ENCODE results near the gene TTLL10.
"Not testable (repeated sequence)": the region's sequence is repeated elsewhere in the genome, so short reads cannot be mapped to it uniquely, and the experiment has no call there.

TTLL10 gene

DNA sequence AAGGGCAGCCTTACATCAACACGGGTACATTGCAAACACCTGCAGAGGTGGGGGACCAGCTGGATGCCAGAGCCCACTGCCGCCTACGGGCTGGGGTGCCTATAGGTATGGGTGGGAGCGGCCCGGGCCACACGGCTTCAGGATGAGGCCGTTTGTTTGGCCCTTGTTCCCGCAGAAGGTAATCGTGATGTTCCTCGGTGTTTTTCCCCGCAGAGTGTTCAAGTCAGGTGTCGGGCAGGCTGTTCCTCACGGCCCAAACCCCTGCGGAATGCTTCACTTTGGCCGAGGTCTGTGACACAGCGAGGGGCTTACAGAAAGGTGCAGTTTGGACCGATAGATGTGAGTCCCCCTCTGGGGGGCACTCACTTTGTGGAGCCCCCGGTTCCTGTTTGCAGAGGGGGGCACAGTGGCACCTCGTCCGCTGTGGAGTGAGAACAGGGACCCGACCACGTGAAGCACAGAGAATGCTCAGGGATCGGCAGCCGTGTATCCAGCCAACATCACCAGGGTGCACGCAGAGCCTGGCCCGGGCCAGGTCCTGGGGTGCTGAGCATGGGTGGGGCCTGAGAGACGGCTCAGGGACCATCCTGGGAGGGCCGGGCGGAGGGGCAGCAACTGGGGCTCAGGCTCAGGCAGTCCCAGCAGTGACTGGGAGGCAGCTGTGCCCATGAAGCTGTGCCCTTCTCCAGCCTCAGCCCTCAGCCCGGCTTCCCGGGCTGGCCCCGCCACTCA lies 453 bp upstream of the TTLL10 start:
- DNase-seq = no peak

DNA sequence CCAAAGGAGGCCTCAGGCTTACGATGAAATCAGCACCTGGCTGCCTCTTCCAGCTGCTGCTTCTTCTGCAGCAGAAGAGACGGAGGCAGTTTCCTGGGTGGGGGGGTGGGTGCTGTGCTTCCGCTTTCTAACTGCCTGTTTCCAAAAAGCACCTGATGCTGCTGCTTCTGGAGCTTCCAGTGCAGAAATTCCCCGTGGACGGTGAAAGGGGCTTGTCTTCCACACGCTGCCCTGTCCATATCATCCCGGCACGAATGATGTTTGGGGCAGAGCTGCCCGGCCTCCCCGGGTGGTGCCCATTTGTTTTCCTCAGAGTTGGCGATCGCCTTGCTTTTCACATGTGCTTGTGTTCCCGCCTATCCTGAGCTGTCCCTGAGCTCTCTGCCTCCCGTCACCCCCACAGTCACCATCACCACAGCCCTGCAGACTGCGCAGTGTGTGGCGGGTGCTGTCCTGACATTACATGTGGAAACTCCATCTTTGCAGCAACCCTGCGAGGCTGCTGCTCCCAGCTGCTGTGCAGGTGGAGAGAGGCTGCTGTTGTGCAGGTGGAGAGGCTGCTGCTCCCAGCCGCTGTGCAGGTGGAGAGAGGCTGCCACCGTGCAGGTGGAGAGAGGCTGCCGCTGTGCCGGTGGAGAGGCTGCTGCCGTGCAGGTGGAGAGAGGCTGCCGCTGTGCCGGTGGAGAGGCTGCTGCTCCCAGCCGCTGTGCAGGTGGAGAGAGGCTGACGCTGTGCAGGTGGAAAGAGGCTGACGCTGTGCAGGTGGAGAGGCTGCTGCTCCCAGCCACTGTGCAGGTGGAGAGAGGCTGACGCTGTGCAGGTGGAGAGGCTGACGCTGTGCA lies 1.8 kb downstream of the TTLL10 start:
- no peak for DNase-seq

DNA sequence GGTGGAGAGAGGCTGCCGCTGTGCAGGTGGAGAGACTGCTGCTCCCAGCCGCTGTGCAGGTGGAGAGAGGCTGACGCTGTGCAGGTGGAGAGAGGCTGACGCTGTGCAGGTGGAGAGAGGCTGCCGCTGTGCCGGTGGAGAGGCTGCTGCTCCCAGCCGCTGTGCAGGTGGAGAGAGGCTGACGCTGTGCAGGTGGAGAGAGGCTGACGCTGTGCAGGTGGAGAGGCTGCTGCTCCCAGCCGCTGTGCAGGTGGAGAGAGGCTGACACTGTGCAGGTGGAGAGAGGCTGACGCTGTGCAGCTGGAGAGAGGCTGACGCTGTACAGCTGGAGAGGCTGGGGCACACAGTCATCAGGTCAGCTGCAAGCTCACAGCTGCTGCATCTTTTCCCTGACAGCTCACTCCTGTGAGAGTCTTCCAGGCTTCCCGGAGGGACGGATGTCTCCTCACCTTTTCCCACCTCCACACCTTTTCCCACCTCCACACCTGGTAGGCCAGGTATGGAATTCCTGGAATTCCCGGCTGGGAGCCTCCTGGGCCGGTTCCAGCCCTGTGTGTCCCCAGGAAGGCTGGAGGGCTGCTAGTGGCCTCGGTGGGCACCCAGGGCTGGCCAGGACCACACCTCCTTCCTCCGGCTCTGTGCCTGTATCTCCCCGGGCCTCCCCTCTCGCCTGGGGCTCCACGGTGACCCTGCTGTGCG lies 2.5 kb downstream of the TTLL10 start:
- DNase-seq = not testable (repeated sequence)

DNA sequence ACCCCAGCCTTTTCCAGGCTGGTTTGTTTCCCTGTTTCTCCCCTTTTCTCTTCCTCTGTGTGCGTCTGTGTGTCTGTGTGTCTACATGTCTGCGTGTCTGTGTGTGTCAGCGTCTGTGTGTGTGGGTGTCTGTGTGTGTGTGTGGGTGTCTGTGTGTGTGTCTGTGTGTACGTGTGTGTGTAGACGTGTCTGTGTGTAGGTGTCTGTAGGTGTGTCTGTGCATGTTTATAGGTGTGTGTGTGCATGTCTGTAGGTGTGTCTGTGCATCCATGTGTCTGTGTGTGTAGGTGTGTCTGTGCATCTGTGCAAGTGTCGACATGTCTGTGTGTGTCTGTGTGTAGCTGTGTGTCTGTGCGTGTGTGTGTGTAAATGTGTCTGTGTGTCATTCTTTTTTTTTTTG lies 3.3 kb downstream of the TTLL10 start:
- DNase-seq = no peak

DNA sequence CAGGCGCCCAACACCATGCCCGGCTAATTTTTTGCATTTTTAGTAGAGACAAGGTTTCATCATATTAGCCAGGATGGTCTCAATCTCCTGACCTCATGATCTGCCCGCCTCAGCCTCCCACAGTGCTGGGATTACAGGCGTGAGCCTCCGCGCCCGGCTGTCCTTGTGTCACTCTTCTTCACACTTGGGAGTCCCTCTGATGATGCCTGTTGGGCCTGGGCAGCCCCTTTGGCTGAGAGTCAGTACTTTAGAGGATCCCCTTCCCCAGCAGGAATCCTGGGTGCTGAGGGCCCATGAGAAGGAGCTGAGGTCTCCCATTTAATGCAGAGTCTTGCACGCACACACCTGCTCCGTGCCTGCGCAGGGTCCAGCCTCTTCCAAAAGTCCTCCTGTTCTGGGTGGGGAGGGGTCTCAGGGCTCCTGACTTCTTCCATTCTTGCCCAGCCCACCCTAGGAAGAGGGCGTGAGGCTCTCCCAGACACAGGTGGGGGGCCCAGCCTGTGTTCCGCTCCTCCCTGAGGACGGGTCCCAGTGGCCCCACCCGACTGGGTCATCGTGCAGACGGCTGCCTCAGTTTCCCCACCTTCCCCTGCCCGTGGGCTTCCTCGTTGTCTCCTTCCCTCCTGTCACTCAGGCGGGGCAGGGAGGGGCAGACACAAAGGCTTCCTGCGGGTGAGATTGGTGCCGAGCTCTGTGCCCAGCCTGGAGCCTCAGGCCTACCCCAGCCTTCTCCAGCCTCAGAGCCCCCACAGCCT lies 3.9 kb downstream of the TTLL10 start:
- no peak for DNase-seq

DNA sequence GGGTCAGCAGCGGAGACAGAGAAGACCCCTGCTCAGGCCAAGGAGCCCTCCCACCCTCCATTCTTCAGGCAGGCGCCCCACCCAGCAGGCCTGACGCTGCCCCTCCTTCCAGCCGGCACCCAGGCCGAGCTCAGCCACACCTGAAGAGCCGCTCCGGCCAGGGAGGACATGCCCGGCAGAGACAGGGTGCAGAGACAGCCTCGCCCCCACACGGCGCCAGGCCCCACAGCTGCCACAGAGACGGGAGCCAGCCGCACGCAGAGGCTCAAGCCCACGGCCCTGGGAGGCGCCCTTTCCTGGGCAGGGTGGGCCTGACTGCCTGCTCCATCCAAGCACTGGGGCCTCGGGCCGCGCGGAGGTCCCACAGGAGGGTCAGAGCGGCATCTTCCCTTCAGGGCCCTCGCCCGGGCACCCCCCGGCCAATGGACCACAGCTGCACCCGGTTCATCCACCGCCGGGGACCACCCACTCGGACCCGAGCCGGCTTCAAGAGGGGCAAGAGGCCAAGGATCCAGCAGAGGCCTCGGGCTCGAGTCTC lies 5.2 kb downstream of the TTLL10 start:
- DNase-seq = no peak

DNA sequence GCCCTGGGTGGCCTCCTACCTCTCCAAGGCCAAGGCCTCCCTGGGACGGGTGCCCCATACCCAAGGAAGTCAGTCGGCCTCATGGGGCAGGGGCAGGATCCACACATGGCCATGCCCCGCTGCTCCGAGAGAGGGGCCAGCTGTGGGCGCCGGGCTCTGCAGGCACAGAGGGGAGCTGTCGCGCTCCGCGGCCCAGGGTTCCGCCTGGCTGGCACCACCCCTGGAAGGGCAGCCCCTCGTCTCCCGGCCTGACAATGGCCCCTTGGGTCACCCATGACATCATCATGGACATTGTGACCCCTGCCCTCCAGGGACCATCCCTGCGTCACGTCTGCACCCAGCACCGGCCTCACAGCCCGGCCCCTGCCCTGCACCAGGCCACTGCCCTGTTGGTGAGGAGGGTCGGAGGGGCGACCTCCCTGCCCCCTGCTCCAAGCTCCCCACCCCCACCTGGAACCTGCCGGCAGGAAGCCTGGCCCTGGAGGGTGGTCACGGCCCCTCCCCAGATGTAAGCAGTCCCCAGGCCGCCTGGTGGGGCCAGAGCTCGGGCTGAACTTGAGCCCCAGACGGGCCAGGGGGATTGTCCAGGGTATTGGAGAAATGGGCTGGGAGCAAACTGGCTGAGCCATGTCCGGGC lies 5.8 kb downstream of the TTLL10 start:
- no peak for DNase-seq

DNA sequence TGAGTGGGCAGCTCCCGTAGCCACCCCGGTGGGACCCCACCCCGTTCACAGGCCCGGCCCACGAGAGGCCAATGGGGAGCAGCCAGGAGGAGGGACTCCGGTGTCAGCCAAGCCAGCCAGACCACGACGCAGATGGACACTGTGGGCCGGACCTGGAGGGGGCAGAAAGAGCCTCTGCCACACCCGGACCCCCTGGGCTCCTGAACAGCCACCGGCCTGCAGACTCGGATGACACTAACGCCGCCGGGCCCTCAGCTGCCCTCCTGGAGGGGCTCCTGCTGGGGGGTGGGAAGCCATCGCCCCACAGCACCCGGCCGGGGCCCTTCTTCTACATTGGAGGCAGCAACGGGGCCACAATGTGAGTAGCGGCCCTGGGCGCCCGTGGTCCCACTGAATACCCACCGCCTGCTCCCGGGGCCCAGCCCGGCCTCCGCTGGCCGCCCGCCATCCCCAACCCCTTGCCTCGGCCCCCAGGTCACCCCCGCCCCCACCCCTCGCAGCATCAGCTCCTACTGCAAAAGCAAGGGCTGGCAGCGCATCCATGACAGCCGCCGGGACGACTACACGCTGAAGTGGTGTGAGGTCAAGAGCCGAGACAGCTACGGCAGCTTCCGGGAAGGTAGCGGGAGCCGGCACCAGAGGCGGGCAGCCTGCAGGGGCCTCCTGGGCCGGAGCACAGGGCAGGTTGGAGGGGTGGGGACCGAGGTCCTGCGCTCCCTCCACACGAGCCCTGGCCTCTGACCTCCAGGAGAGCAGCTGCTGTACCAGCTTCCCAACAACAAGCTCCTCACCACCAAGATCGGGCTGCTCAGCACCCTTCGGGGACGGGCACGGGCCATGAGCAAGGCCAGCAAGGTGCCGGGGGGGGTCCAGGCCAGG lies 6.5 kb downstream of the TTLL10 start:
- DNase-seq = no peak

DNA sequence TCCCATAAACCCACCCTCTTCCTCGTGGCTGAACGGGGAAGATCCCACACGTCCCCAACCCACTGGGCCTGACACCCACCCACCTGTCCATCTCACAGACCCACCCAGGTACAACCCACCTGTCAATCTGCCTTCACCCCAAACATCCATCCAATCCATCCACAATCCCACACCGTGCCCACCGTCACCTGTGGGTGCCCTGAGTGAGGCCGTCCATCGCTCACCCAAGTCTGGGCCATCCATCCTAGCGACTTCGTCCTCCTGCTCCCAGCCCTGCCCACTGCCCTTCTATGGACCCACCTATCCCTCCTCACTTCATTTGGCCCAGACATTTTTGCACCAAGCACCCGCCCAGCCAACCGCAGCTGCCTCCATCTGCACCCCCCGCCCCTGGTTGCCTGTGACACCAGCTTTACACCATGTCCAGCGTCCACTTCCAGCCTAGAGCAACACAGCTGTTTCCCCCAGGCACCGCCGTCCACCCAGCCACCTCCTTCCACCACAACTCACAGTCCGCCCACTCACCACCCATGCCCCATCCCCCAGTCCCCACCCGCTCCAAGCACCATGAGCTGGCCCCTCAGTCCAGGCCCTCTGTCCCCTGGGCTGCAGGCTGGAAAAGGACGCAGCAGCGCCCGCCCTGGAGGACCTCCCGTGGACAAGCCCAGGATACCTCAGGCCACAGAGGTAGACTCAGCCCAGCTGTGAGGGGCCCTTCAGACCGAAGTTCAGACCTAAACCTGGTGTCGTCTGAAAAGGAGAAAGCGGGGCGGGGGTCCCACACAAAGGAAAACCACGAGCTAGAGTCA lies 7.7 kb downstream of the TTLL10 start:
- DNase-seq = no peak

DNA sequence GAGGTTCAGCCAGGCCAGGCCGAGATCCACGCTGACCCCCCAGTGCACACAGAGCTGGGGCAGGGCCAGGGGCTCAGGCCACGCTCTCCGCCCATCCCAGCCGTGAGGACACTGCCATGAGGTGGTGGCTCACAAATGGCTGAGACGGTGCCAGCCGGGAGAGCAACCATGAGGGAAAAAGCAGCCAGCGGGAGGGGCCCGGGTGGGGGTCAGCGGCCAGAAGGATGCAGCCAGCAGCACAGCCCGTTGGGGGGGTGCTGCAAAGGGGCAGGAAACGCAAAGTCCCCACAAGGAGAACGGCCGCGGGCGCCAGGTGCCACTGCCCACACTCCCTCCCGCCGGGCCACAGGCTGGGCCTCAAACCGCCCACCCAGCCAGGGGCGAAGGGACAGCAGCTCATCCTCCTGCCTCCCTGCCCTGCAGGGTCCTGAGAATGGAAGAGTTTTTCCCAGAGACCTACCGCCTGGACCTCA lies 8.3 kb downstream of the TTLL10 start:
- no peak for DNase-seq

DNA sequence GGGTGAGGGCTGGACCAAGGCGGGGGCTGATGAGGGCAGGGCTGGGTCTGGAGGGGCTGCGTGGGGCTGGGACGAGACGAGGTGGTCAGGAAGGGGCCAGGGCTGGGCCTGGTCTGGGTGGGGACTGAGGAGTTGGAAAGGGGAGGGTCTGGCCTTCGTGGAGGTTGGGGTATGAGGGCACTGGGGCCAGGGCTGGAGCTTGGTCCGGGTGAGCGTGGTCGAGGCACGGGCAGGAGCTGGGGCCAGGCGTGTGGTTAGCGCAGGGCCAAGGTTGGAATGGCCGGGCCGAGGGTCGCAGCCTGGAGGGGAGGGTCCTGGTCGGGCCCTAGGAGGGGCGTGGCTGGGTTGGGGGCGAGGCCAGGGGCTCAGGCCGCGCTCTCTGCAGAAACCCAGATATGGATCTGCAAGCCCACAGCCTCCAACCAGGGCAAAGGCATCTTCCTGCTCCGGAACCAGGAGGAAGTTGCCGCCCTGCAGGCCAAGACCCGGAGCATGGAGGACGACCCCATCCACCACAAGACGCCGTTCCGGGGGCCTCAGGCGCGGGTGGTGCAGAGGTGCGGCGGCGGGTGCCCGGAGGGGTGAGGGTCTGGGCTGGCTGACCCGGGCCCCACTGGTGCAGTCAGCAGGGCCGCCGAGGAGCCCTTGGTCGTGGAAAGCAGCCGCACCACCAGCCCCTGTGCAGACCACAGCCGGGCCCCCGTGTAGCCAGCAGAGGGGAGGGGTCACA lies 9.0 kb downstream of the TTLL10 start:
- no peak for DNase-seq

DNA sequence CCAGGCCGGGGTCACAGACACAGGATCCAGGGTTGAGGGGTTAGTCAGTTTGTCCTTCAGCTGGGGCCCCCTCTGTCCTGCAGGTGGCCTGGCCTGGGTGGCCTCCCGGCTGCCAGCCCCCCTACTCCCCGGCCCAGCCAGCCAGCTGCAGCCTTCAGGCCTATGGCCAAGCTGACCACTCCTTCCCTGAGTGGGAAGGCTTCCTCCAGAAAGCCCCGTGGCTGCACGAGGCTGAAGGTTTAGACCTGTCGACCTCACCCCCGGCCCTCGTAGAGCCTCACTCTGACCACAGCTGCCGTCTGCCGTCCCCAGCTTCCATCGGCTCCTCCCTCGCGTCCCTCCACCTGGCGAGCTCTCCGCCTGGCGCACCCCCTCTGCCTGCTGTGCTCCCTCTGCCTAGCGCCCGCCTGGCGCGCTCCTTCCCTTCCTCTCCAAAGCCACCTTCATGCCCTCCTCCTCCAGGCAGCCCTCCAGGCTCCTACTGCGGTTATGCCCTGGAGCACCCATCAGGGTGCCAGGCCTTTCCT lies 9.6 kb downstream of the TTLL10 start:
- DNase-seq = no peak

DNA sequence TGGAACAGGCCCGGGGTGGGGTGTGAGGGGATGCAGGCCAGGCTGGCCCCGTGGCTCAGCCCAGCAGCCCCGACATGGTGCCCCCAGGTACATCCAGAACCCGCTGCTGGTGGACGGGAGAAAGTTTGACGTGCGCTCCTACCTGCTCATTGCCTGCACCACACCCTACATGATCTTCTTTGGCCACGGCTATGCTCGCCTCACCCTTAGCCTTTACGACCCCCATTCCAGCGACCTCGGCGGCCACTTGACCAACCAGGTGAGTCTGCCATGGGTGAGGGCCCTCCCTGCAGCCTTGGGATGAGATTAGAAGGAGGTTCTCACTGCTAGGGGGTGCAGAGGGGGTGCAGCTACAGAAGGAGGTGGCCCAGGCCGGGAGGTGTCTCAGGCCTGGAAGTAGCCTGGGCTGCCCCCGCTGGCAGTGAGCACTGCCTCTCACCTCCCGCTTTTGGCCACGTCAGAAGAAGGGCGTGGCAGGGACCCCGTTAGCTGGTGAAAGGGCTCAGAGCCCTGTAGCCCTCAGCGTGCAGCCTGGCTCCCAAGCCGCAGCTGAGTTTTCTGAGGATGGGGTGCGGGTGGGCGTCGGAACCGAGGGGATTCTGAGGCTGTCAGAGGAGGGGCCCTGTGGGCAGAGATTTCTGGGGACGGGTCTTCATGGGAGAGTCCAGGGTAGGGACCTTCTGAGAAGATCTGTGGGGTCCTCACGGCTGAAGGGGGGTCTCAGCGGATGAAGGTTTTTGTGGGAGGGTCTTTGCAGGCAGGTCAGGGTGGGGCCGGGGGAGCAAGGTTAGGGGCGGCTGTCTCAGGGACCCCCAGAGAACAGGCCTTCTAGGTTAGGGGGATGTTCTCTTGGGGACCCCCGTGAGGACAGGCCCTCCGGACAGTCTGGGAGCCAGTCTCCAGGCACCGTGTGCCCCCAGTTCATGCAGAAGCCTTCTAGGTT lies 10.4 kb downstream of the TTLL10 start:
- no peak for DNase-seq

DNA sequence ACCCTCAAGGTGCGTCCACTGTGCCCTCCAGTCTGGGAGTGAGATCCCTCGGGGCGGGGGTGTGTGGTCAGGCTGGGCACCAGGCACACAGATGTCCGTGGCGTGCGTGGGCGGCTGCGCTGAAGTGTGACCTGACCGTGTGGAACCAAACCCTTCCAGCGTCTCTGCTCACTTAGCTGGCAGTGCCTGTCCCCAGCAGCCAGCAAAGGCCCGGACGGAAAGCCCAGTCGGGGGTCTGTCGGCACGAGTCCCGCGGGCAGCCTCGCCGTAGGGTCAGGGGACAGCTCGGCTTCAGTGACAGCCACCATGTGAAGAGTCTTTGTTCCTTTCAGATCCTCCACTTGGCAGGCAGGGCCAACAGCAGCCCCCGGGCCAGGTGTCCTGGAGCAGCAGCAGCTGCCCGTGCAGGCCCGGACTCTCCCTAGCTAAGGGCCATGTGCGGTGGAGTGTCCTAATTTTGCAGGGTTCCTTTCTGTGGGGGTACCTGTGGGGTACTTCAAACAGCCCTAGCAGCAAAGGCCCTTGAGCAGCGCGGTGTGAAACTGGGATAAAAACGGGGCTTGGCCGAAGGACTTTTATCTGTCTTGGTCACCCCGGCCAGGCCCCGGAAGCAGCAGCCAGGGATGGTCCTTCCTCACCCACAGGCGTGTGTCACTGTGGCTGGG lies 11.6 kb downstream of the TTLL10 start:
- DNase-seq = no peak

DNA sequence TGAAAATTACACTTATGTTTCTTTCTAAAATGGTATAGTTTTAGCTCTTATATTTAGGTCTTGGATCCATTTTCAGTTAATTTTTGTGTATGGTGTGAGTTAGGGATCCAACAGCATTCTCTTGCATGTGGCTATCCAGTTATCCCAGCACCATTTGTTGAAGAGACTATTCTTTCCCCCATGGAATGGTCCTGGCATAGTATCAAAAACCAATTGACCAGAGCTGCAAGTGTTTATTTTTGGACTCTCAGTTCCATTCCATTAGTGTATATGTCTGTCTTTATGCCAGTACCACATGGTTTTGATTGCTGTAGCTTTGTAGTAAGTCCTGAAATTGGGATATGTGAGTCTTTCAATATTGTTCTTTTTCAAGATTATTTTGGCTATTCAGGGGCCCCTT lies 14.3 kb downstream of the TTLL10 start:
- DNase-seq = no peak

DNA sequence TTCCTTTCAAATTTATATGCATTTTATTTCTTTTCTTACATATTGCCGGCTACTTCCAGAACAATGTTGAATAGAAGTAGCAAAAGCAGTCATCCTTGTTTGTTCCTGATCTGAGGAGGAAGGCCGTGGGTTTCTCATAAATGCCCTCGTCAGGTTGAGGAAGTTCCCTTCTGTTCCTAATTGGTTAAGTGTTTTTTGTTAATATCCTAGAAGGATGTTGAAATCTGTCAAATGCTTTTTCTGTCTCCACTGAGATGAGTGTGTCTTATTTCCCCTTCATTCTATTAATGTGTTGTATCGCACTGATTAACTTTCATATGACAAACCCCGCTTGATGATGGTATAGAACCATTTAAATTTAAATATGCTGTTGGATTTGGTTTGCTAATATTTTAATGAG lies 15.4 kb downstream of the TTLL10 start:
- no peak for DNase-seq

DNA sequence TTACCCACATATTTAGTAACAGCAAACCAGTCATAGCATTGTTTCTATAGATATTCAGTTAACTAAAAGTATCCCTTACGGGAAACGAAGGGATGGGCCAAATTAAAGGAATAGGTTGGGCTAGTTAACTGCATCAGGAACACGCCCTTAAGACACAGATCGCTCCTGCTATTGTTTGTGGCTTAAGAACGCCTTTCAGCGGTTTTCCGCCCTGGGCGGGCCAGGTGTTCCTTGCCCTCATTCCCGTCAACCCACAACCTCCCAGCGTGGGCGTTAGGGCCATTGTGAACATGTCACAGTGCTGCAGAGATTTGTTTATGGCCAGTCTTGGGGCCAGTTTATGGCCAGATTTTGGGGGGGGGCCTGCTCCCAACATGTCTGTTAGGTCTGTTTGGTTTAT lies 18.1 kb downstream of the TTLL10 start:
- no peak for DNase-seq
